Transverse colon (tissue), 4 donors: ENCODE results near the gene RETSAT. TPM values are rescaled to one million over a fixed set of nuclear protein-coding genes. Genes with fewer than 3 reads are reported as not detected.
A peak's percentile ranks its signal among the peaks of the same experiment; 100 is the strongest.

Source experiments
- DNase-seq: peaks from one replicate; pipeline ENCODE4 v3.0.0-alpha.2; 2019
- H3K27ac ChIP-seq, 4 donors: fragments of 200-600 bp; sonication (generic); 2 replicates each; pipeline ENCODE4 v1.5.1; 2016 to 2018; ENCODE audit warnings: inconsistent platforms in 4 of 4
- H3K27me3 ChIP-seq: fragments of 200-600 bp; sonication (generic); 2 replicates; pipeline ENCODE4 v1.5.1; 2017; ENCODE audit warnings: inconsistent platforms
- H3K36me3 ChIP-seq, 4 donors: fragments of 200-600 bp; sonication (generic); 2 replicates each; pipeline ENCODE4 v1.5.1; 2017 to 2019; ENCODE audit warnings: inconsistent platforms in 4 of 4
- H3K4me1 ChIP-seq, 4 donors: fragments of 200-600 bp; sonication (generic); 2 replicates each; pipeline ENCODE4 v1.5.1; 2017 to 2020; ENCODE audit warnings: inconsistent platforms in 4 of 4
- H3K4me3 ChIP-seq, 4 donors: fragments of 200-600 bp; sonication (generic); 1 replicate in 1 of 4; 2 replicates in 3 of 4; pipeline versions ENCODE4 v1.5.1 to v1.6.1; 2017 to 2019; ENCODE audit warnings: inconsistent platforms in 4 of 4
- H3K9me3 ChIP-seq, 2 donors: fragments of 200-600 bp; sonication (generic); 2 replicates each; pipeline ENCODE4 v1.5.1; 2017 to 2019; ENCODE audit warnings: inconsistent platforms in 2 of 2
- EP300 ChIP-seq: sonication (generic); formaldehyde crosslinking; IDR thresholded peaks from one replicate; pipeline ENCODE4 v1.6.1; 2017; ENCODE audit warnings: antibody characterized with exemption, low read depth
- POLR2A ChIP-seq: fragments of 450-650 bp; IDR thresholded peaks from one replicate; pipeline ENCODE4 v1.6.1; 2016; ENCODE audit warnings: antibody characterized with exemption, mild to moderate bottlenecking, moderate library complexity
- POLR2AphosphoS5 ChIP-seq, 3 donors: sonication (generic); formaldehyde crosslinking; IDR thresholded peaks; one replicate each; pipeline ENCODE4 v1.6.1; 2016; ENCODE audit warnings: antibody characterized with exemption in 3 of 3
- WGBS, 2 donors: methylation state at CpG; one replicate each; pipeline ENCODE4 v1.1.5; 2018; ENCODE audit warnings: low coverage in 1 of 2; 5-methylcytosine and 5-hydroxymethylcytosine counted together
- in situ Hi-C, 4 donors: fragments of 200-750 bp; cut with MboI; loops; one replicate each; pipeline versions ENCODE4 v1.15.0 to v1.15.1; 2017; ENCODE audit warnings: low sequenced_read_pairs in 3 of 4, low pct_ligation_motif_present in 1 of 4, low pct_unique_long_range_greater_than_20kb in 1 of 4
- intact Hi-C: fragments of 100-400 bp; cut with DNase I; formaldehyde crosslinking; loops from one replicate; pipeline ENCODE4 v1.15.1; 2023; ENCODE audit warnings: low total_unique reads
- total RNA-seq, 4 donors: library from RNA; depleted of rRNA; stranded (reverse); fragments of >200 nt; gene quantifications; one replicate each; pipeline ENCODE4 v1.1.0, GENCODE V29; 2016
- TF ChIP-seq, protein P1 (sequence below), 5 experiments: fragments of 200-600 bp in 3 of 5; fragments of 450-650 bp in 2 of 5; sonication (generic) in 3 of 5; IDR thresholded peaks; 1 replicate in 2 of 5; 2 replicates in 3 of 5; pipeline ENCODE4 v1.5.1; 2016 to 2017; ENCODE audit warnings: antibody characterized with exemption in 5 of 5, inconsistent platforms in 3 of 5, mild to moderate bottlenecking in 2 of 5, moderate library complexity in 1 of 5

Gene RETSAT
- total RNA-seq, 4 donors from 2014 or later, result 109 to 638 (median 330) TPM

DNA sequence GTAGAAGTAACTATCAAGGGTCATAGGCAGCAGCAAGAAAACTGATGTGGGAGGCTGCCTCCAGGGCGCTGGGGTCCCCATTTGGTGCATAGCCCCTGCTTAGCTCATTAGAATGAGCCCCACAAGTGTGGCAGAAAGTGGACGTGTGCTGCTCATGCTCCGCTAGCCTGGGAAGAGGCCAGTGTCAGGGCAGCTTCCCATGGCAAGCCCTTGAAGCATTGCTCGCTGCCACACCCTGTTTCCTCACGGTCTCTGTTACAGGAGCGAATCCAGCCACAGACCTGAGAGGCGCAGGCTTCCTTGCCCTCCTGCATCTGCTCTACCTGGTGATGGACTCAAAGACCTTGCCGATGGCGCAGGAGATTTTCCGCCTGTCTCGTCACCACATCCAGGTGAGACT lies 22.8 kb upstream of the RETSAT start:
- in situ Hi-C loops, result no loop called here
- Histone ChIP-seq H3K9me3 (no peaks in the 10 kb centered on the region), H3K27me3 (no peaks in the 10 kb centered on the region), H3K4me3 (no peak overlapping the region), H3K27ac (no peak overlapping the region), H3K4me1 (no peaks in the 10 kb centered on the region), H3K36me3 (peaks cover 0 to 38% (median 11%) of the 10 kb centered on the region in 4 donors)
- DNase-seq, result no peak
- intact Hi-C loops, result no loop called here
- 94 to 100% methylated on average over 3 to 11 of the region's 11 CpGs for WGBS, 2 donors
- TF ChIP-seq, protein P1, sequence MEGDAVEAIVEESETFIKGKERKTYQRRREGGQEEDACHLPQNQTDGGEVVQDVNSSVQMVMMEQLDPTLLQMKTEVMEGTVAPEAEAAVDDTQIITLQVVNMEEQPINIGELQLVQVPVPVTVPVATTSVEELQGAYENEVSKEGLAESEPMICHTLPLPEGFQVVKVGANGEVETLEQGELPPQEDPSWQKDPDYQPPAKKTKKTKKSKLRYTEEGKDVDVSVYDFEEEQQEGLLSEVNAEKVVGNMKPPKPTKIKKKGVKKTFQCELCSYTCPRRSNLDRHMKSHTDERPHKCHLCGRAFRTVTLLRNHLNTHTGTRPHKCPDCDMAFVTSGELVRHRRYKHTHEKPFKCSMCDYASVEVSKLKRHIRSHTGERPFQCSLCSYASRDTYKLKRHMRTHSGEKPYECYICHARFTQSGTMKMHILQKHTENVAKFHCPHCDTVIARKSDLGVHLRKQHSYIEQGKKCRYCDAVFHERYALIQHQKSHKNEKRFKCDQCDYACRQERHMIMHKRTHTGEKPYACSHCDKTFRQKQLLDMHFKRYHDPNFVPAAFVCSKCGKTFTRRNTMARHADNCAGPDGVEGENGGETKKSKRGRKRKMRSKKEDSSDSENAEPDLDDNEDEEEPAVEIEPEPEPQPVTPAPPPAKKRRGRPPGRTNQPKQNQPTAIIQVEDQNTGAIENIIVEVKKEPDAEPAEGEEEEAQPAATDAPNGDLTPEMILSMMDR (IDR thresholded peaks at IDR 0.05), result no peak
- TF ChIP-seq EP300 (no peak), POLR2A (no peak), POLR2AphosphoS5 (IDR thresholded peaks at IDR 0.05) (no peak)

DNA sequence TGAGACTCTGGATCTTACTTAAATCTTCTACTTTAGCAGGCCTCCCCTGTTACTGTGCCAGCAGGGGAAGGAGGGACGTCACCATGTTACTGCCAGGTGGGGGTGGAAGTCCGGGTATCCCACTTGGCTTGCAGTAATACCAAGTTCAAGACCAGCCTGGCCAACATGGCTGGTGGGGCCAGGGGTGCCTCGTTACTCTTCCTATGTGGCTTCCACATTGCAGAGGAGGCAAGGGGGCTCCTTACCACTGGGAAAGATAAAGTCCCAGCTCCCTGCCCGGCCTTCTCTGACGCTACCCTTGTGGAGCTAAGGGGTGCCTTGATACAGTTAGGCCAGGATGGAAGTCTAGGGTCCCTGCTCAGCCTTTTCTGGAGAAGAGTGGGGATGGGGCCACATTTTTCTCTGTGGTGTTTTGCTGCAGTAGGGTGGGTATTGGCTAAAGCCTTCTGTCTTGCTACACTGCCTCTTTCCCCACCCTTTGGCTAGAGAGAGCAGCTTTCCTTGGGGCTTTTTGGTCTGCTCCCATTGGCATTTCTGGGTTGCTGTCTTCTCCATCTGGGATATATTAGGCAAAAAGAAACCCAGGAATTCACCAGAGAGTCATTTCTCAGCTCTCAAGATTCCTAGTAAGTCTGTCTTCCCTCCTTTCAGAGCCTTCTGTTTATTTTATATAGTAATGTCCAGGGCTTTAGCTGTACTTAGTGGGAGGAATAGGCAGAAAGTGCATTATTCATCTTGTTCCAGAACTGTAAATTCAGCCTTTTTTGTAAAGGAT lies 22.1 kb upstream of the RETSAT start:
- intact Hi-C loops (no loop called here), in situ Hi-C loops (no loop called here)
- Histone ChIP-seq H3K9me3 (no peaks in the 10 kb centered on the region), H3K36me3 (peaks cover 0 to 38% (median 11%) of the 10 kb centered on the region in 4 donors), H3K4me3 (no peak overlapping the region), H3K4me1 (no peaks in the 10 kb centered on the region), H3K27ac (no peak overlapping the region), H3K27me3 (no peaks in the 10 kb centered on the region)
- WGBS, 2 donors, result 96% methylated on average over 5 of the region's 5 CpGs; no CpG with 5 or more reads in 1 of the 2 donors
- TF ChIP-seq POLR2A, result no peak
- no peak for TF ChIP-seq POLR2AphosphoS5 (IDR thresholded peaks at IDR 0.05)
- TF ChIP-seq EP300, result no peak
- TF ChIP-seq, protein P1 (IDR thresholded peaks at IDR 0.05), result no peak
- no peak for DNase-seq

DNA sequence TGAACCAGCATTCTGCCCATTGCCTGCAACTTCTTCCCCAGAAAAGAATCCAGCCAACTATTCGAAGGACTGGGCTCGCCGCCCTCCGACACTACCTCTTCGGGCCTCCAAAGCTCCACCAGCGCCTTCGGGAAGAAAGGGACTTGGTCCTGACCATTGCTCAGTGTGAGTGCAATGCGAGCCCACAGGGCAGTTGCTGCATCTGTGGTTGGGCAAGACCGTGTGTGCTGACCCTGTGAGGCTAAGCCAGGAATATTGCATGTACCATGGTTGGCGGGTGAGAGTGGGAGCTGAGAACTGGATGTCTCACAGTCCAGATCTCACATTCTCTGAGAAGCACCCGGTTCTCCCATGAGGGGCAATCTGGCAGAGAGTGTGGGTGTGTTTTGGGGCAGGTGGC lies 16.7 kb upstream of the RETSAT start:
- in situ Hi-C loops, result no loop called here
- Histone ChIP-seq H3K9me3 (no peaks in the 10 kb centered on the region), H3K36me3 (peaks cover 0 to 16% (median 0%) of the 10 kb centered on the region in 4 donors), H3K27ac (no peak overlapping the region), H3K4me3 (no peak overlapping the region), H3K4me1 (peaks cover 0 to 8% (median 2%) of the 10 kb centered on the region in 4 donors), H3K27me3 (no peaks in the 10 kb centered on the region)
- intact Hi-C loops, result no loop called here
- WGBS, 2 donors, result 96 to 100% methylated on average over 2 to 11 of the region's 11 CpGs
- DNase-seq, result no peak
- no peak for TF ChIP-seq POLR2A

DNA sequence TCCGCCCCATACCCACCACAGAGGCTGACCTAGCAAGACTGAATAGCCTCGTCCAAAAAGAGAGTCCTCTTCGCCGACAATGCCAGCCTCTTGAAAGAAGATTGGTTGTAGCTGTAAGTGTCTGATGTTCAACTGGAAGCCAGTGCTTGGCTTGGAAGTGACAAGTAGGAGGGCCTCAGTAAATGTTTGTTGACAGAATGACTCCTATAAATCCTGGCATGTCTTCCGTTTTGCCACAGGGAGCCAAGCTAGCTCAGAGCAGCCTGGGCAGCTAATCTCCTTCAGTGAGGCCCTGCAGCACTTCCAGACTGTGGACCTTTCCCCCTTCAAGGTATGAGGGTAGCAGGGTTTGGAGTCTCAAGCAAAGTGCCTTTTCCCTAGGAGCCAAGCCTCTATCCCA lies 15.2 kb upstream of the RETSAT start:
- intact Hi-C loops, result no loop called here
- H3K36me3 ChIP-seq, result peaks cover 0 to 16% (median 0%) of the 10 kb centered on the region in 4 donors
- TF ChIP-seq POLR2A, result no peak
- TF ChIP-seq, protein P1 (IDR thresholded peaks at IDR 0.05), result no peak
- no peak for TF ChIP-seq POLR2AphosphoS5 (IDR thresholded peaks at IDR 0.05)
- no peak for TF ChIP-seq EP300
- H3K9me3 ChIP-seq, result no peaks in the 10 kb centered on the region
- peaks cover 0 to 8% (median 2%) of the 10 kb centered on the region in 4 donors for H3K4me1 ChIP-seq
- in situ Hi-C loops, result no loop called here
- DNase-seq, result peak; percentile 39
- H3K4me3 ChIP-seq, result no peak overlapping the region
- H3K27me3 ChIP-seq, result no peaks in the 10 kb centered on the region
- H3K27ac ChIP-seq, result no peak overlapping the region
- 49% methylated on average over 5 of the region's 5 CpGs; no CpG with 5 or more reads in 1 of the 2 donors for WGBS, 2 donors
